ENCODE data around the gene CSF3R. TPM values are rescaled to one million over a fixed set of nuclear protein-coding genes. Genes with fewer than 3 reads are reported as not detected.

The CSF3R gene
- total RNA-seq, 2 experiments from 2014 or later: 0.33 to 0.41 TPM

DNA sequence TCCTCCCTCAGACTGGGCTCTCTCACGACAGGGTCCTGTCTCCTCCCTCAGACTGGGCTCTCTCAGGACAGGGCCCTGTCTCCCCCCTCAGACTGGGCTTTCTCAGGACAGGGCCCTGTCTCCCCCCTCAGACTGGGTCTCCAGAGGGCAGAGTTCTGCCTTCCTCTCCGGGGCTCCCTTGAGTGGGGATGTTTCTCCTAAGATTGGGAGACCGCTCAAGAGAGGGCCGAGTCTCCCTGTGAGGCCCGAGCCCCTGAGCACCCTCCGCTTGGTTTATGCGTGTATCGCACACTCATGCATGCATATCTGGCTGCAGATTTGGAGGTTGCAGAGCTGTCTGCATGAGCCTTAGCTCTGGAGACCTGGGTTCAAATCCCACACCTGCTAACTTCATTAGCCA lies 39.3 kb upstream of the CSF3R start:
- ChIA-PET POLR2A (no interaction called here), CTCF (no interaction called here)
- Mint-ChIP-seq H3K4me1 (peaks cover 10% of the 10 kb centered on the region), H3K4me3 (no peak overlapping the region), H3K9me3 (ENCODE audit: low read depth) (no peaks in the 10 kb centered on the region), H3K36me3 (ENCODE audit: low read depth) (no peaks in the 10 kb centered on the region), H3K27ac (no peak overlapping the region), H3K27me3 (no peaks in the 10 kb centered on the region)
- intact Hi-C loops (cut with DNase I, micrococcal nuclease): no loop called here
- DNase-seq (no peak), ATAC-seq (no peak)

DNA sequence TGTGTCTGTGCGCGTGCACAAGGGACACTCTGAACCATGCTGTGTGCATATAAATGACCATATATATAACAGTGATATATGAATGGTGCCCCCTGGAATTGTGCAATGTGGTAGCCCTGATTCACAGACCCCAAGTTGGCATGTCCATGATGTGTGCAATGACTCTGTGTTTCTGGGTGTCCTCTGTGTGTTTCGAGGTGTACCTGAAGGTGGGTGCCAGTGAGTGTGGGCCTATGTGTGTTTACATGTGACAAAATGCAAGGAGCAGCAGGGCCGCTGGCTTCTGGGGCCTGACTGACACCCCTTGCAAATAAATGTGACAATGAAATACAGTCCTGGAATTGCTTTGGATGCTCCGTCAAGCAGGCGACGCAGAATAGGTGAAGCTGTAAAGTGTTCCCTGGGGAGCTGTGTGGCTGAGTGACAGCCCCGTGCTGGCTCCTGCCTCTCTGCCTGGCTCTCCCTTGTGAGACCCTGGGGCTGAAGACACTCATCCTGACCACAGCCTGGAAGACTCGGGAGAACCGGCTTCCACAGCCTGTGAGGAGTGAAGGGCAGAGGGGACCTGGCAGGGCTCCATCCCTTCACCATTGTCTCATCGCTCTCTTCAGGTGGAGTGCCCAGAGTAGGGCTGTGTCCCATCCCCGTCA lies 38.2 kb upstream of the CSF3R start:
- ATAC-seq: no peak
- Mint-ChIP-seq H3K27me3 (no peaks in the 10 kb centered on the region), H3K4me1 (peaks cover 10% of the 10 kb centered on the region), H3K36me3 (ENCODE audit: low read depth) (no peaks in the 10 kb centered on the region), H3K9me3 (ENCODE audit: low read depth) (no peaks in the 10 kb centered on the region), H3K4me3 (no peak overlapping the region), H3K27ac (no peak overlapping the region)
- ChIA-PET POLR2A (no interaction called here), CTCF (no interaction called here)
- no peak for DNase-seq
- intact Hi-C loops (cut with DNase I, micrococcal nuclease): no loop called here

DNA sequence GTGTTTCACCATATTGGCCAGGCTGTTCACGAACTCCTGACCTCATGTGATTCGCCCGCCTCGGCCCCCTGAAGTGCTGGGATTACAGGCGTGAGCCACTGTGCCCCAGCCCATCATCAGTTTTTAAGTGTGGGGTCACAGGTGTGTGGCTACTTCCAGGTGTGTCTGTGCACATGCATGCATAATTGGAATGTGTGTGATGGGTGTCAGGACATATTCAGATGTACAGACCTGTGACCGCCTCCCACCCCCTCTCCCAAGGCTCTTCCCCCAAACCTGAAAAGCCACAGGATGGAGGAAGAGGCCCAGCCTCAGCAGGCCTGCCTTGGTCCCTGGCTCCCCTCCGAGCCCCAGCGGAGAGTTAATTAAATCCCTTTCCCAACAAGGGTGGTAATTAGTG lies 37.3 kb upstream of the CSF3R start:
- peaks cover 10% of the 10 kb centered on the region for H3K4me1 Mint-ChIP-seq
- H3K36me3 Mint-ChIP-seq (ENCODE audit: low read depth): no peaks in the 10 kb centered on the region
- H3K9me3 Mint-ChIP-seq (ENCODE audit: low read depth): no peaks in the 10 kb centered on the region
- ChIA-PET CTCF (interaction anchor here (0.8 kb wide), 1 partner anchor 659 kb away, joined by 3 read pairs; no protein-coding TSS in a partner anchor), POLR2A (no interaction called here)
- no peak for DNase-seq
- no peak for ATAC-seq
- intact Hi-C loops (cut with DNase I, micrococcal nuclease): no loop called here
- H3K27ac Mint-ChIP-seq: no peak overlapping the region
- H3K27me3 Mint-ChIP-seq: no peaks in the 10 kb centered on the region
- H3K4me3 Mint-ChIP-seq: no peak overlapping the region

DNA sequence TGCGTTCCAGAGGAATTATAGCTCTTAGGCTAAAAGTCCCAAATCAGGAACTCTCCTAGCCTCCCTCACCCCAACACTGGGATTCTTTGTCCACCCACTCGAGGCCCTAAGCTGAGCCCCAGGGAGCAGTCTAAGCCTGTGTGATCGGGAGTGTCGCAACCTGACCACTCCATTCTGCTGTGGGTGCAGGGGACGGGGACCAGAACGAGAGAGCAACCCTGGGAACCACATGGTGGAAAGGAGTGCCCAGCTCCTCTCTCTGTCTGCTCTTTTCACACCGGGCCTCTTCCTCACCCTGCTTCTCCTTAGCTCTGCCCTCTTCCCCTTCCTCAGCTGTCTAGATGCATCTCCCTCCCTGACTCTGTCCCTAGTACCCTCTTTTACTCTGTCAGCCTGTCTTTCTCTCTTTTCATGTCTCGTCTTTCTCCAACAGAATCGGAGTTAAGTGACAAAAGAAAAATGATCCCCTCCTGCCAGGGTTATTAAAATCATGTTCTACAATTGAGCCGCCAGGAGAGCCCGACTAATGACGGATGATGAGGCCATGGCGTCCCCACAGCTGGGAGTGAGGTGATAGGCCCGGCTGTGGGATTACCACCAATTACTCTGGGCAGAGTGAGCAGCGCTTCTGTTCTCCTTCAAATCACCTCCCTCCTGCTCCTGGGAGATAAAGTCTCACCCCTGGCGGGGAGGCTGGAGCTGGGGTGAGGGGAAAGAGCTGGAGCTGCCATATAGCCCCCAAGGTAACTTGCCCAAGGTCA lies 34.5 kb upstream of the CSF3R start:
- ChIA-PET POLR2A (interaction anchor here (0.6 kb wide), 1 partner anchor 92 kb away, joined by 5 read pairs; no protein-coding TSS in a partner anchor), CTCF (interaction anchor here (0.5 to 2.9 kb wide), 28 partner anchors 9 to 1919 kb away, joined by 3 to 17 read pairs (median 3); no protein-coding TSS in a partner anchor)
- Mint-ChIP-seq H3K36me3 (ENCODE audit: low read depth) (no peaks in the 10 kb centered on the region), H3K4me1 (no peaks in the 10 kb centered on the region), H3K27me3 (no peaks in the 10 kb centered on the region), H3K9me3 (ENCODE audit: low read depth) (no peaks in the 10 kb centered on the region), H3K27ac (no peak overlapping the region), H3K4me3 (no peak overlapping the region)
- DNase-seq (no peak), ATAC-seq (no peak)
- intact Hi-C loops (cut with DNase I, micrococcal nuclease): loop anchor here in 1 of 2 experiments (2.0 kb wide), 2 partner anchors 34 to 918 kb away; no protein-coding TSS in a partner anchor

DNA sequence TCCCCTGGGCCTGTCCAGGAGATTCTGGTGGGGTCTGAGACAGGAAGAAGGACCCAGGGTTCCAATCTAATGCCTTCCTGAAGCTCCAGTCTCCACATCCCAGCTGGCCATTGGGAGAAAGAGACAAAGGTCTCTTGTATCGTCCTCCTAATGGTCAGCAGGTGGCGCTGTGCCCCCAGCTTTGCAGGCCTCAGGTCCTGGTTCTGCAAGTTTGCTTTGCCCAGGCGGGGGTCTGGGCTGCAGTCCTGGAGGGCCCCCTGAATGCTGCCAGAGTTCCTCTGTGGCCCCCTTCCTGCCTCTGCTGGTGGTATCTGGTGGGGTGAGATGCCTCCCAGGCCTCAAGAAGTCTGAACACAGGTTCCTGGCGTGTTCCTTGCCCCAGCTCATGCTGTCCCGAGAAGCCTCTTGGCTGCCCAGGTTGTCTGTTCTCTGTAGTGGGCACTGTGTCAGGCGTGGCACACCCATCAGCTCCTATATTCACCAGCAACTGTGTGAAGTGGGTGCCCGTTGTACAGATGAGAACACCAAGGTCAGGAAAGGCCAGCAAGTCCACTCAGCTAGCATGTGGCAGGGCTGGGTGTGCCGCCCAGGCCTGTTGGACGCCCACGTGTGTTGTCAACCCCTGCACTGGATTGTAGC lies 33.8 kb upstream of the CSF3R start:
- ChIA-PET POLR2A (interaction anchor here (0.6 kb wide), 1 partner anchor 93 kb away, joined by 5 read pairs; no protein-coding TSS in a partner anchor), CTCF (interaction anchor here (0.5 to 2.9 kb wide), 48 partner anchors 8 to 1886 kb away, joined by 3 to 17 read pairs (median 3); no protein-coding TSS in a partner anchor)
- no peaks in the 10 kb centered on the region for H3K27me3 Mint-ChIP-seq
- ATAC-seq (peak; percentile 77), DNase-seq (peak; percentile 68)
- no peaks in the 10 kb centered on the region for H3K9me3 Mint-ChIP-seq (ENCODE audit: low read depth)
- H3K36me3 Mint-ChIP-seq (ENCODE audit: low read depth): no peaks in the 10 kb centered on the region
- no peak overlapping the region for H3K27ac Mint-ChIP-seq
- H3K4me3 Mint-ChIP-seq: no peak overlapping the region
- H3K4me1 Mint-ChIP-seq: no peaks in the 10 kb centered on the region
- intact Hi-C loops (cut with DNase I, micrococcal nuclease): loop anchor here in 1 of 2 experiments (2.0 kb wide), 2 partner anchors 34 to 918 kb away; no protein-coding TSS in a partner anchor

DNA sequence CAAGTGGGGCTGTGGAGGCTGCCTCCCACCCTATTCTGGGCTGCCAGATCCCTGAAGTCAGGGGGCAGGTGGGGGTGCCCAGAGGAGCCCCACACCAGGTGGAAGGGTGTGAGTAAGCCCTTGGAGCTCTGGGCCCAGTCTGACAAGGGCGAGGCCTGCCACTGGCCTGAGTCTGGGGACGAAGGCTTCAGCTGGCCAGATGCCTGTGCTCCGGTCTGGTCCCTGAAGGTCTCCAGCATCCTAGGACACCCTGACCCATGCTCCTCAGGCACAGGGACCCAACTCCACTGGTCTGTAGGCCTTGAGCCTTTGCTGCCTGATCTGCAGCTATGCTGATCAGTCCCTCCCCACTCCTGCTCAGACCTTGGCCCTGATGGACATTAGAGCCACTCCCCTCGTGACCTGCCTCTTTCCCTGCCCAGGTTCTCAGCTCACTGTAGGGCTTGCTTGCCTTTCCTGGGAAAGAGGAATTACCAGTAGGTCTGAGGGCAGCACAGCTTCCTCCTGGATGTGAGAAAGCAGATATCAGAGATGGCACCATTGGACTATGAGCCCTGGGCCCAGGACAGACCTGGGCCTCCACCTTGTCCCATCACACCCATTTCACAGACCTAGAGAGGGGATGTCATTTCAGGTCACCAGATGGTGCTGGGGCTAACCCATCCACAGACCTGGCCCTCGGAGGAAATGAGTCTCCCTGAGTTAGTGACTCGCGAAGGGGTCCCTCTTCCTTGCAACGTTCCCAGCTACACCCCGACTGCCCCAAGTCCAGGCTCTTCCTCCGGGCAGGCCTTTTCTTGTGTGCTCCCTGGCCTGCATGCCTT lies 32.8 kb upstream of the CSF3R start:
- Mint-ChIP-seq H3K27ac (no peak overlapping the region), H3K36me3 (ENCODE audit: low read depth) (no peaks in the 10 kb centered on the region), H3K4me1 (no peaks in the 10 kb centered on the region), H3K4me3 (no peak overlapping the region), H3K27me3 (no peaks in the 10 kb centered on the region), H3K9me3 (ENCODE audit: low read depth) (no peaks in the 10 kb centered on the region)
- no peak for ATAC-seq
- ChIA-PET POLR2A (no interaction called here), CTCF (interaction anchor here (0.5 to 2.9 kb wide), 37 partner anchors 7 to 1887 kb away, joined by 3 to 17 read pairs (median 3); no protein-coding TSS in a partner anchor)
- intact Hi-C loops (cut with DNase I, micrococcal nuclease): loop anchor here in 1 of 2 experiments (2.0 kb wide), 2 partner anchors 35 to 919 kb away; no protein-coding TSS in a partner anchor
- no peak for DNase-seq

DNA sequence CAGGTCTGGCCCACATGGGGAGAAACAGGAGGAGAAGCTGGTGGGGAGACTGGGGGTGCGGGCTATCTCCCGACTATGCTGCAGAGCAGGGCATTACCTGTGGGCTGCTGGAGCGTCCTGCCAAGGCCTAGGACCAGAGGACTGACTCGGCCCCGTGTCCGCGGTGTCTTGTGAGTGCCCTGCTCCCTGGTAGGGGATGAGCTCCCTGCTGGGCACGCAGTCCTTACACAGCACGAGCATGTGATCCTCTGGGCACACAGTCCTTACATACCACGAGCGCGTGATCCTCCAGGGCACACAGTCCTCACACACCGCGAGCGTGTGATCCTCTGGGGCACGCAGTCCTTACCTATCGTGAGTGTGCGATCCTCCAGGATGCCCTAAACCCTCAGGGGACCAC lies 31.8 kb upstream of the CSF3R start:
- intact Hi-C loops (cut with DNase I, micrococcal nuclease): no loop called here
- no peak for ATAC-seq
- no peak for DNase-seq
- CTCF ChIA-PET: interaction anchor here (0.5 to 1.8 kb wide), 3 partner anchors 20 to 63 kb away, joined by 3 to 6 read pairs (median 3); no protein-coding TSS in a partner anchor
- no peak overlapping the region for H3K4me3 Mint-ChIP-seq
- POLR2A ChIA-PET: no interaction called here
- no peak overlapping the region for H3K27ac Mint-ChIP-seq
- H3K27me3 Mint-ChIP-seq: no peaks in the 10 kb centered on the region
- no peaks in the 10 kb centered on the region for H3K9me3 Mint-ChIP-seq (ENCODE audit: low read depth)
- H3K4me1 Mint-ChIP-seq: no peaks in the 10 kb centered on the region
- no peaks in the 10 kb centered on the region for H3K36me3 Mint-ChIP-seq (ENCODE audit: low read depth)

DNA sequence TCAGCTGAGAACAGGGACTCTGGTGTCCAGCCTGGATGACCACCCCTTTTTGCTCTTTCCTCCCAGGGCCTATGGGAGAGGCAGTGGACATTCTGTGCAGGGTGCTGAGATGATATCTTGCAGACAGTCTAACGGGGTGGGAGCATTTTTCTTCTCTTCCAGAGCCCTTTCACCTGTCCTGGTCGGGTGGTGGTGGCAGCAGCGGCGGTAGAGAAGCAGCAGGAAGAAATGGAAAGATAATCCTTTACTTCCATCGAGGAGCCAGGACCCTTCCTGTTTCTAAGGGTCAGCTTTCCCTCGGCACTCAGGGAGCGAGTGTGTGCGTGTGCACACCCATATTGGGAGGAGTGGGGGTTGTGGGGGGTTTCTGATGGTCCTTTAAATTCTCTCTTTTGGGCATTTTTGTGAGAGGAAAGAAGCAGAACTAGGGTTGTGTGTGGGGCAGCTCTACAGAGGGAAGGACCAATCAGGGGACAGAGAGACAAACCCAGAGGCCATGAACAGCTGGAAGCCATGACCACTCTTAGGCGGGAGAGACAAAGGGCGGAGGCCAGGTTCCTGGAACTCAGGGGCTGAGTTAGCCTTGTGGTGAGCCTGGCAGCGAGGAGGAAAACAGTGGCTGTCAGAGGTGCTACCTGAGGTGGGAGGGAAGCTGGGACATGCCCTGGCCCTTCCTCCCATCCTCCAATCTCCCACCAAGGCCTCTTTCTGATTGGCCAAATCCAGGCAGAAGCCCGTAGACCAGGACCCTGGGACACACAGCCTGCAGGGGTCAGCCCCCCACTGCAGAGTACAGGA lies 31.2 kb upstream of the CSF3R start:
- intact Hi-C loops (cut with DNase I, micrococcal nuclease): no loop called here
- POLR2A ChIA-PET: no interaction called here
- H3K4me3 Mint-ChIP-seq: no peak overlapping the region
- no peak for DNase-seq
- no peak for ATAC-seq
- no peaks in the 10 kb centered on the region for H3K27me3 Mint-ChIP-seq
- no peak overlapping the region for H3K27ac Mint-ChIP-seq
- H3K4me1 Mint-ChIP-seq: no peaks in the 10 kb centered on the region
- CTCF ChIA-PET: interaction anchor here (0.5 to 0.8 kb wide), 2 partner anchors 20 to 63 kb away, joined by 3 read pairs; no protein-coding TSS in a partner anchor
- H3K36me3 Mint-ChIP-seq (ENCODE audit: low read depth): no peaks in the 10 kb centered on the region
- H3K9me3 Mint-ChIP-seq (ENCODE audit: low read depth): no peaks in the 10 kb centered on the region

DNA sequence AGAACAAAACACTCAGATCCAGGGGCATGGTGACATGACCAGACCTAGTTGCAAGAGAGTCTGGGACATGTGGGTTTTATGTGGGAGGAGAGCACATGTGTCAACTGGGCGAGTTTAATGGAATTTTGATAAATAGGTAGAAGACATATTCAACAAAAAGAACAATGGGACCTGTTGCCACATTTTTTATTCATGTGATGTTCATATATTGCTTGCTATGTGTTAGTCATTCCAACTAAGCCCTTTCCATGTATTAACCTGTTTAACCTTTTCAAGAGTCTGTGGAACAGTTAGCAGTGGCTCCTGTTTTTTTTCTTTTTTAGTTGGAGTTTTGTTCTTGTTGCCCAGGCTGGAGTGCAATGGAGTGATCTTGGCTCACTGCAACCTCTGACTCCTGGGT lies 30.1 kb upstream of the CSF3R start:
- DNase-seq (no peak), ATAC-seq (no peak)
- CTCF ChIA-PET: no interaction called here
- intact Hi-C loops (cut with DNase I, micrococcal nuclease): no loop called here
- Mint-ChIP-seq H3K4me3 (no peak overlapping the region), H3K27me3 (peaks cover 2% of the 10 kb centered on the region), H3K27ac (no peak overlapping the region), H3K36me3 (ENCODE audit: low read depth) (no peaks in the 10 kb centered on the region), H3K9me3 (ENCODE audit: low read depth) (no peaks in the 10 kb centered on the region), H3K4me1 (no peaks in the 10 kb centered on the region)
- POLR2A ChIA-PET: no interaction called here
